Pancreas (tissue), 10 donors: ENCODE data around the gene PPIF. TPM values are rescaled to one million over a fixed set of nuclear protein-coding genes. Genes with fewer than 3 reads are reported as not detected.
A peak's percentile ranks its signal among the peaks of the same experiment; 100 is the strongest.

Source experiments
- ATAC-seq, 4 donors: fragments of 200-7000 bp; cut with Tn5 transposase; one replicate each; pipeline versions ENCODE4 v1.8.0 to v1.9.1; 2020; ENCODE audit warnings: mild to moderate bottlenecking in 4 of 4, moderate library complexity in 4 of 4
- DNase-seq, 6 donors: peaks; one replicate each; pipeline ENCODE4 v3.0.0-alpha.2; 2020
- FAIRE-seq: peaks from 2 replicates; lab custom pipeline; 2012; peaks lifted over from hg19 to GRCh38; lab: Jason Lieb, UNC
- H3K27ac ChIP-seq, 4 donors: fragments of 200-600 bp; sonication (generic); 1 replicate in 3 of 4; 2 replicates in 1 of 4; pipeline versions ENCODE4 v1.5.0 to v1.8.0; 2020
- H3K27me3 ChIP-seq, 4 donors: fragments of 200-600 bp; one replicate each; pipeline ENCODE4 v1.8.0; 2021
- H3K36me3 ChIP-seq, 3 donors: fragments of 200-600 bp; sonication (generic) in 1 of 3; one replicate each; pipeline versions ENCODE4 v1.5.0 to v1.8.0; 2020 to 2021
- H3K4me1 ChIP-seq, 3 donors: fragments of 200-600 bp; one replicate each; pipeline ENCODE4 v1.8.0; 2021
- H3K4me3 ChIP-seq, 4 donors: fragments of 200-600 bp; sonication (generic) in 2 of 4; one replicate each; pipeline versions ENCODE4 v1.5.0 to v1.8.0; 2020 to 2021
- H3K9me3 ChIP-seq, 4 donors: fragments of 200-600 bp; one replicate each; pipeline ENCODE4 v1.8.0; 2021
- WGBS, 2 donors: extraction: QIAGEN DNeasy Blood & Tissue Kit; methylation state at CpG; one replicate each; pipeline ENCODE4 v1.1.7; 2013; 5-methylcytosine and 5-hydroxymethylcytosine counted together
- intact Hi-C, 3 donors: fragments of 100-400 bp; cut with DNase I; formaldehyde crosslinking; loops; one replicate each; pipeline versions ENCODE4 v1.11.1 to v1.14.2; 2022
- polyA plus RNA-seq, 2 donors: library from polyadenylated mRNA; stranded (reverse); fragments of 200-250 nt; gene quantifications; one replicate each; pipeline ENCODE4 v1.2.3, GENCODE V29; 2013
- total RNA-seq, 6 donors: library from RNA; stranded (reverse); fragmentation: NEBNext Ultra II Directional in 4 of 6; extraction: Animal tissue kit (Norgen Biotek cat#: 25700) in 4 of 6; gene quantifications; one replicate each; pipeline versions ENCODE4 v1.2.1 to v1.2.4, GENCODE V29; 2021 to 2023
- TF ChIP-seq, protein P1 (sequence below), 4 donors: fragments of 200-600 bp; sonication (generic) in 3 of 4; IDR thresholded peaks; one replicate each; pipeline versions ENCODE4 v1.5.0 to v1.8.0; 2021; ENCODE audit warnings: antibody characterized with exemption in 4 of 4
- donor health status: healthy with polysubstance abuse.
- donor health status: DM: no; HTN: no; CAD: no; lungs with moderate emphysema.
- donor health status: DM: no; HTN: no; CAD: no.
- donor health status: control.
- donor health status: control.
- donor health status: Bipolar disorder and iron deficiency.
- donor health status: DM: yes; HTN: yes; CAD: no.
- donor health status: DM: no; HTN: no; CAD: no.
- donor health status: DM: no; HTN: no; CAD: no.
- donor health status: DM: yes; HTN: yes; CAD: no.

PPIF gene
- total and polyA plus RNA-seq, 8 donors, result 21.2 to 61.8 (median 42.0) TPM

DNA sequence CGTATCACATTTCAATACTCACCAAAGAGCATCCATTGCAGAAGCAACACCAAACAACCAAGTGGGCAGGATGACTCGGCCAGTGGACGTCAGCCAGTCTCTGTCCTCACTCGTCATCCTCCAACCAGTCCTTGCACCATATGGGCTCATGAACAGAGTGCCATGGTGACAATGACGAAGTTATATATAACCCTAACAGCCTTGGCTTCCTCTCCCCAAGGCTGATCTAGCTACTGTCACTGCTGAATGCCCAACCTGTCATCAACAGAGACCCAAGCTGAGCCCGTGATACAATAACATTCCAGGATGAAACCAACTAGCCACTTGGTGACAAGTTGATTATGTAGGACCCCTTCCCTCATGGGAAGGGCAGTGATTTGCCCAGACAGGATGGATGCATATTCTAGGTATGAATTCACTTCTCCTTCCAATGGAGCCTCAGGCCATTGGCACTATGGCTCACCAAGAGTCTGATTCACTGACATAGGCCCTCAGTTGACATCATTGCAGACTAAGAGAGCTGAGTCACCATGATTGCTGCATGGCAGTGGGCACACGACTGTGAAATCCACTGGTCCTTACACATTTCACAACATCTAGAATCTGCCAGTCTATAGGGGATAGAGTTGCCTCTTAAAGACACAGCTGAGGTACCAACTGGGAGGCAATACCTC lies 26.3 kb upstream of the PPIF start:
- H3K9me3 ChIP-seq, result no peaks in the 10 kb centered on the region
- H3K27me3 ChIP-seq, result no peaks in the 10 kb centered on the region
- 86 to 91% methylated on average over 7 of the region's 7 CpGs for WGBS, 2 donors
- DNase-seq (peak in 1 of 6 donors; percentile 3), FAIRE-seq (no peak), ATAC-seq (no peak)
- no peaks in the 10 kb centered on the region for H3K4me1 ChIP-seq
- intact Hi-C loops, result no loop called here
- H3K27ac ChIP-seq, result no peak overlapping the region
- H3K36me3 ChIP-seq, result no peaks in the 10 kb centered on the region
- no peak overlapping the region for H3K4me3 ChIP-seq
- TF ChIP-seq, protein P1, sequence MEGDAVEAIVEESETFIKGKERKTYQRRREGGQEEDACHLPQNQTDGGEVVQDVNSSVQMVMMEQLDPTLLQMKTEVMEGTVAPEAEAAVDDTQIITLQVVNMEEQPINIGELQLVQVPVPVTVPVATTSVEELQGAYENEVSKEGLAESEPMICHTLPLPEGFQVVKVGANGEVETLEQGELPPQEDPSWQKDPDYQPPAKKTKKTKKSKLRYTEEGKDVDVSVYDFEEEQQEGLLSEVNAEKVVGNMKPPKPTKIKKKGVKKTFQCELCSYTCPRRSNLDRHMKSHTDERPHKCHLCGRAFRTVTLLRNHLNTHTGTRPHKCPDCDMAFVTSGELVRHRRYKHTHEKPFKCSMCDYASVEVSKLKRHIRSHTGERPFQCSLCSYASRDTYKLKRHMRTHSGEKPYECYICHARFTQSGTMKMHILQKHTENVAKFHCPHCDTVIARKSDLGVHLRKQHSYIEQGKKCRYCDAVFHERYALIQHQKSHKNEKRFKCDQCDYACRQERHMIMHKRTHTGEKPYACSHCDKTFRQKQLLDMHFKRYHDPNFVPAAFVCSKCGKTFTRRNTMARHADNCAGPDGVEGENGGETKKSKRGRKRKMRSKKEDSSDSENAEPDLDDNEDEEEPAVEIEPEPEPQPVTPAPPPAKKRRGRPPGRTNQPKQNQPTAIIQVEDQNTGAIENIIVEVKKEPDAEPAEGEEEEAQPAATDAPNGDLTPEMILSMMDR (IDR thresholded peaks at IDR 0.05), result no peak

DNA sequence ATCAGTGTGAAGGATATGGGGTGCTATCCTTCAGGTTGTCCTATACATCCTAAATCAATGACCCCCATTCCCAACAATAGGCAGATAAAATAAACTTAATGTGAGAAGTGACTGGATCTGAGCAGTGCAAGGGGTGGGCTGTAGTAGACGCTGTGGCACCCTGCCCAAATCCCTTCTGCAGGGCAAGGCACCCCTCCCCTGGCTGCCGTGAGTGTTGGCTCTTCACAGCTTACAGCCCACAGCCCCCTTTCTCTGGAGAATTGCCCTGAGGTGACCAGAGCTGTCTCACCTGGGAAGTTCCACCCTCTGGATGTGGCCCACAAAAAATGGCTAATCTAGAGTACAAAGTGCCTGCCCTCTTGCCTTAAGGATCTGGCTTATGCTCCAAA lies 25.8 kb upstream of the PPIF start:
- DNase-seq (peak in 2 of 6 donors; percentile 10 to 19), ATAC-seq (no peak), FAIRE-seq (no peak)
- 76 to 87% methylated on average over 2 of the region's 2 CpGs for WGBS, 2 donors
- Histone ChIP-seq H3K4me1 (no peaks in the 10 kb centered on the region), H3K9me3 (no peaks in the 10 kb centered on the region), H3K36me3 (no peaks in the 10 kb centered on the region), H3K4me3 (no peak overlapping the region), H3K27ac (no peak overlapping the region), H3K27me3 (no peaks in the 10 kb centered on the region)
- intact Hi-C loops, result no loop called here
- TF ChIP-seq, protein P1 (IDR thresholded peaks at IDR 0.05), result no peak

DNA sequence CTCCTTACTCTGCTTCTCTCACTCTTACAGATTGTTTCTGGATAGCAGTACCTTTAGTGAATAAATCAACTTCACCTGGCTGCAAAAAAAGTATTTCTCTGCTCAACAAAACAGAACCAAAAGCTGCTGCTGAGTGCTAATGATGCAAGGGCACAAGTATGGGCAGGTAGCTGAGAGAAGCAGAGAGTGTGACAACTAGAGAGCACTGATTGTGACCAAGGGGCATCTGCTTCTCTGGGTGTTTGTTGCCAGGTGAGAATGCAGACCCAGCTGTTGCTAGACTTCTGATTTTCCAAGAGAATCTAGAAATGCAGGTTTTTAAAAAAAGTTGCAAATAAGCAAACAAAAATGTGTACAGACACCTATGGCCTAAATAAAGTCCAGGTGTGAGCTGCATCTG lies 25.3 kb upstream of the PPIF start:
- no peaks in the 10 kb centered on the region for H3K9me3 ChIP-seq
- intact Hi-C loops, result no loop called here
- H3K27me3 ChIP-seq, result no peaks in the 10 kb centered on the region
- DNase-seq (no peak), ATAC-seq (no peak), FAIRE-seq (no peak)
- H3K4me3 ChIP-seq, result no peak overlapping the region
- H3K4me1 ChIP-seq, result no peaks in the 10 kb centered on the region
- no peaks in the 10 kb centered on the region for H3K36me3 ChIP-seq
- TF ChIP-seq, protein P1 (IDR thresholded peaks at IDR 0.05), result no peak
- H3K27ac ChIP-seq, result no peak overlapping the region

DNA sequence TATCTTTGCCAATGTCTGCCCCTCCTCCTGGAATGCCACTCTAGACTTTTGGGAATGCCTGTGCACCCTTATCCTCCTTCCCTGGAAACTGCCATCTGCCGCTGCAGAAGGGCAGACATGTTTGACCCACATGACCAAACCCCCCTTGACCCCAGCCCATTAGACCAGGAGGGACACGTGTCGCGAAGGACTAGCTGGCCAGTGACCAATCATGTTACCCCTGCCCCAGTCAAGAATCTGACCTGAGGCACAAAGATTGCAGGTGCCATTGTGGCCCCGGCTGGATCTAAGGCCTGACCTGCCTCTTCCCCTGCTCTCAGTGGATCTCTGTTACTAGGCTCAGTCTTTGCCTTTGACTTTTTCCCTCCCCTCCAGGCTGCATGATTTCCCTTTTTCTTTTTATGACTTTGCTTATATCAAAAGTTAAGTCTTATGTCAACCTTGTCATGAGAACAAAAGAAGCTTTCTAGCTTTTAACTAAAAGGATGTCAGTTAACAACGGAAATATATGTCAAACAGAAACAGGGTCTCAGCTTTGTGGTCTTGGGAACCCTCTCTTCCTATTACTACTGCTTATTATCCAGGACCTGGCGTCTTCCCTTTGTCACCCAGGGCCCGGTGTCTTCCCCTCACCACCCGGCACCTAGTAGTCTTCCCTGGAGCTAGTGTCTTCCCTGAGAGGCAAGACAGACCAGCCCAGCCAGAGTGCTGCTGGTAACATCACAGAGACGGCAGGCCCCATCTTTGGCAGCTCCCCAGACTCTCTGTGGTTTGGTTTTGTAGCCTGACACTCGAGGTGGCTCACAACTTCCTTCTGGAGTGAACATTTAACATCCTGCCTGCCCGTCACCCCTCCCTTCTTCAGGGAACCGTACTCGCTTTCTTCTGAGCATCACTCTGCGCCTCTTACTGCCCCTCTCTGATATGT lies 24.4 kb upstream of the PPIF start:
- intact Hi-C loops, result no loop called here
- Histone ChIP-seq H3K27ac (no peak overlapping the region), H3K4me1 (no peaks in the 10 kb centered on the region), H3K36me3 (no peaks in the 10 kb centered on the region), H3K4me3 (no peak overlapping the region), H3K9me3 (no peaks in the 10 kb centered on the region), H3K27me3 (no peaks in the 10 kb centered on the region)
- peak in 3 of 4 donors; percentile 27 to 71 (median 51) for ATAC-seq
- no peak for FAIRE-seq
- WGBS, 2 donors, result 89 to 90% methylated on average over 15 of the region's 15 CpGs
- peak in 4 of 6 donors; percentile 19 to 58 (median 32) for DNase-seq
- TF ChIP-seq, protein P1 (IDR thresholded peaks at IDR 0.05), result no peak
